ENCODE results near the gene PON3. TPM values are rescaled to one million over a fixed set of nuclear protein-coding genes. Genes with fewer than 3 reads are reported as not detected.
A peak's percentile ranks its signal among the peaks of the same experiment; 100 is the strongest.

PON3 gene
- total and polyA plus RNA-seq, 2 of the 13 experiments (the other 11 are each of a cell fraction or from before 2014, with no cell fraction given): 23.6 to 37.8 TPM

DNA sequence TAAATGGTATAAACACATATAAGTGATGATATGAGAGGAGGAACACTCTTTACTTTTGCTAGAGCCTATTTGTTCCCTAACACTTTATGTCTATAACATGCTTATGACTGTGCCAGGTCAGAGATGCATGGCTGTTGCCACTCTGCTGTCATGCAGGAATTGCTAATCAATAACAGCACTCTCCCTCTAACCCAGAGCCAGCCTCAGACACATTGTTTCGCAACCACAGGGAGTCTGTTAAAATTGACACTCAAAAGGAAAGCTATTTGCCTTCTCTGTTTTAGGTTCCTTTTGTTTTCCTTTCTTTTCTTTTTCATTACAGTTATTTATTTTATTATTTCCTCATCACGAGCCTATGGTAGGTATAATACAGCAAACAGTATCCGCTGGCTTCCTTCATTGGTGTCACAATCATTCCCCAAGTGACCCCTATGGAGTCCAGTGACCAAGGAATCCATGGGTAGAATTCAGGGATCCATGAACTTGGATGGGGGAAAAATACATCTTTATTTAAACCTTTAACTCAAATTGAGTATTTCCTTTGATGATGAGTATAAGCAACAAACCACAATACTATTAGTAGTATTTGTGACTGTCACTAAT lies 31.8 kb upstream of the PON3 start (continued):
- TF ChIP-seq, protein P1, sequence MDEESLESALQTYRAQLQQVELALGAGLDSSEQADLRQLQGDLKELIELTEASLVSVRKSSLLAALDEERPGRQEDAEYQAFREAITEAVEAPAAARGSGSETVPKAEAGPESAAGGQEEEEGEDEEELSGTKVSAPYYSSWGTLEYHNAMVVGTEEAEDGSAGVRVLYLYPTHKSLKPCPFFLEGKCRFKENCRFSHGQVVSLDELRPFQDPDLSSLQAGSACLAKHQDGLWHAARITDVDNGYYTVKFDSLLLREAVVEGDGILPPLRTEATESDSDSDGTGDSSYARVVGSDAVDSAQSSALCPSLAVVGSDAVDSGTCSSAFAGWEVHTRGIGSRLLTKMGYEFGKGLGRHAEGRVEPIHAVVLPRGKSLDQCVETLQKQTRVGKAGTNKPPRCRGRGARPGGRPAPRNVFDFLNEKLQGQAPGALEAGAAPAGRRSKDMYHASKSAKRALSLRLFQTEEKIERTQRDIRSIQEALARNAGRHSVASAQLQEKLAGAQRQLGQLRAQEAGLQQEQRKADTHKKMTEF (CRISPR knock-in tag; IDR thresholded peaks at IDR 0.05): 0 out of 2 replicates have a peak, but pooled peaks have one; percentile 23
- 0 out of 2 replicates have a peak, but pooled peaks have one; percentile 34 for TF ChIP-seq ISL2 (CRISPR knock-in tag; IDR thresholded peaks at IDR 0.05)
- TF ChIP-seq ZNF180 (CRISPR knock-in tag; IDR thresholded peaks at IDR 0.05; ENCODE audit: borderline replicate concordance, low read depth): no peak
- TF ChIP-seq AGO2 (optimal IDR thresholded peaks at IDR 0.05; ENCODE audit: low read depth, low read length): no peak
- TF ChIP-seq SP4 (CRISPR knock-in tag; IDR thresholded peaks at IDR 0.05): no peak
- peak; percentile 93 for TF ChIP-seq CEBPG (CRISPR knock-in tag; IDR thresholded peaks at IDR 0.05)
- TF ChIP-seq, protein P2, sequence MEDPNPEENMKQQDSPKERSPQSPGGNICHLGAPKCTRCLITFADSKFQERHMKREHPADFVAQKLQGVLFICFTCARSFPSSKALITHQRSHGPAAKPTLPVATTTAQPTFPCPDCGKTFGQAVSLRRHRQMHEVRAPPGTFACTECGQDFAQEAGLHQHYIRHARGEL (CRISPR knock-in tag; IDR thresholded peaks at IDR 0.05): no peak
- no peak for TF ChIP-seq MAF1 (CRISPR knock-in tag; IDR thresholded peaks at IDR 0.05; ENCODE audit: borderline replicate concordance)
- TF ChIP-seq, protein P3, sequence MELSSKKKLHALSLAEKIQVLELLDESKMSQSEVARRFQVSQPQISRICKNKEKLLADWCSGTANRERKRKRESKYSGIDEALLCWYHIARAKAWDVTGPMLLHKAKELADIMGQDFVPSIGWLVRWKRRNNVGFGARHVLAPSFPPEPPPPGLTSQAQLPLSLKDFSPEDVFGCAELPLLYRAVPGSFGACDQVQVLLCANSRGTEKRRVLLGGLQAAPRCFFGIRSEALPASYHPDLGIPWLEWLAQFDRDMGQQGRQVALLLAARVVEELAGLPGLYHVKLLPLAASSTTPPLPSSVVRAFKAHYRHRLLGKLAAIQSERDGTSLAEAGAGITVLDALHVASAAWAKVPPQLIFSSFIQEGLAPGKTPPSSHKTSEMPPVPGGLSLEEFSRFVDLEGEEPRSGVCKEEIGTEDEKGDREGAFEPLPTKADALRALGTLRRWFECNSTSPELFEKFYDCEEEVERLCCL (CRISPR knock-in tag; IDR thresholded peaks at IDR 0.05; ENCODE audit: borderline replicate concordance): no peak
- 0 out of 2 replicates have a peak, but pooled peaks have one; percentile 26 for TF ChIP-seq YEATS4 (CRISPR knock-in tag; IDR thresholded peaks at IDR 0.05; ENCODE audit: borderline replicate concordance)

All from HepG2 (cell line).